HFFc6 (cell line): ENCODE measurements around the gene TAS1R3. TPM values are rescaled to one million over a fixed set of nuclear protein-coding genes. Genes with fewer than 3 reads are reported as not detected.
"Not testable (repeated sequence)": the region's sequence is repeated elsewhere in the genome, so short reads cannot be mapped to it uniquely, and the experiment has no call there.

ENCODE experiments used
- DNase-seq: peaks from one replicate; pipeline ENCODE4 v3.0.0-alpha.2; 2018
- H3K27ac Mint-ChIP-seq: 2 replicates; pipeline ENCODE4 v1.8.0; 2020; ENCODE audit warnings: mild to moderate bottlenecking, mixed read lengths
- H3K27me3 Mint-ChIP-seq: 2 replicates; pipeline ENCODE4 v1.8.0; 2021; ENCODE audit warnings: mild to moderate bottlenecking, moderate library complexity, mixed read lengths; ENCODE audit not compliant: insufficient read depth
- H3K36me3 Mint-ChIP-seq: 2 replicates; pipeline ENCODE4 v1.8.0; 2021; ENCODE audit warnings: low read depth, mixed read lengths
- H3K4me1 Mint-ChIP-seq: 2 replicates; pipeline ENCODE4 v1.8.0; 2020; ENCODE audit warnings: low read depth, mixed read lengths
- H3K4me3 Mint-ChIP-seq: 2 replicates; pipeline ENCODE4 v1.8.0; 2020; ENCODE audit warnings: mild to moderate bottlenecking, moderate library complexity, mixed read lengths
- H3K9me3 Mint-ChIP-seq: 2 replicates; pipeline ENCODE4 v1.8.0; 2020; ENCODE audit warnings: mild to moderate bottlenecking, mixed read lengths
- total RNA-seq, 6 experiments: library from RNA; stranded (reverse); fragmentation: NEBNext Ultra II Directional; extraction: Animal tissue kit (Norgen Biotek cat#: 25700); gene quantifications; 2 replicates in 1 of 6; 3 replicates in 5 of 6; pipeline ENCODE4 v1.2.3, GENCODE V29; 2021
- TF ChIP-seq, protein P1 (sequence below): fragments of 200-600 bp; sonication (generic); IDR thresholded peaks from 2 replicates; pipeline ENCODE4 v1.5.0; 2021; ENCODE audit warnings: antibody characterized with exemption, mild to moderate bottlenecking

TAS1R3 gene
- total RNA-seq, 6 experiments from 2014 or later = 0.07 to 0.20 (median 0.13) TPM

DNA sequence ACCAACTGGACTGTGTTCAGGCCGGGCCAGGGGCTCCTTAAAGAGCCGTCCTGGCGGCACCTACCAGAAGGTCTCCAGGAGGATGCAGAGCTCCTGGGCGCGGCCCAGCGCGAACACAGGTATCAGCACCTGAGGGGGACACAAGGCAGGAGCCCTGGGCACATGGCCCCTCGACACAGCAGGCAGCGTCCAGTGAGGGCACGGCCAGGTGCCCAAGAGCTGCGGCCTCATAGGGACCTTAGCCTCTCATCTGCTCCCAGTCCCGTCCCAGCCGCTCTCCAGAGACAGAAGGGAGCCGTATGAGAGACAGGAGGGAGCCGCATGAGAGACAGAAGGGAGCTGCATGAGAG is 16.9 kb upstream of the TAS1R3 start:
- H3K27me3 Mint-ChIP-seq = peaks cover 6% of the 10 kb centered on the region
- TF ChIP-seq, protein P1, sequence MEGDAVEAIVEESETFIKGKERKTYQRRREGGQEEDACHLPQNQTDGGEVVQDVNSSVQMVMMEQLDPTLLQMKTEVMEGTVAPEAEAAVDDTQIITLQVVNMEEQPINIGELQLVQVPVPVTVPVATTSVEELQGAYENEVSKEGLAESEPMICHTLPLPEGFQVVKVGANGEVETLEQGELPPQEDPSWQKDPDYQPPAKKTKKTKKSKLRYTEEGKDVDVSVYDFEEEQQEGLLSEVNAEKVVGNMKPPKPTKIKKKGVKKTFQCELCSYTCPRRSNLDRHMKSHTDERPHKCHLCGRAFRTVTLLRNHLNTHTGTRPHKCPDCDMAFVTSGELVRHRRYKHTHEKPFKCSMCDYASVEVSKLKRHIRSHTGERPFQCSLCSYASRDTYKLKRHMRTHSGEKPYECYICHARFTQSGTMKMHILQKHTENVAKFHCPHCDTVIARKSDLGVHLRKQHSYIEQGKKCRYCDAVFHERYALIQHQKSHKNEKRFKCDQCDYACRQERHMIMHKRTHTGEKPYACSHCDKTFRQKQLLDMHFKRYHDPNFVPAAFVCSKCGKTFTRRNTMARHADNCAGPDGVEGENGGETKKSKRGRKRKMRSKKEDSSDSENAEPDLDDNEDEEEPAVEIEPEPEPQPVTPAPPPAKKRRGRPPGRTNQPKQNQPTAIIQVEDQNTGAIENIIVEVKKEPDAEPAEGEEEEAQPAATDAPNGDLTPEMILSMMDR = no peak
- DNase-seq = no peak
- no peak overlapping the region for H3K4me3 Mint-ChIP-seq
- peaks cover 21% of the 10 kb centered on the region for H3K4me1 Mint-ChIP-seq
- H3K27ac Mint-ChIP-seq = no peak overlapping the region
- no peaks in the 10 kb centered on the region for H3K9me3 Mint-ChIP-seq
- peaks cover 5% of the 10 kb centered on the region; the same call in 1 of the 2 replicates for H3K36me3 Mint-ChIP-seq

DNA sequence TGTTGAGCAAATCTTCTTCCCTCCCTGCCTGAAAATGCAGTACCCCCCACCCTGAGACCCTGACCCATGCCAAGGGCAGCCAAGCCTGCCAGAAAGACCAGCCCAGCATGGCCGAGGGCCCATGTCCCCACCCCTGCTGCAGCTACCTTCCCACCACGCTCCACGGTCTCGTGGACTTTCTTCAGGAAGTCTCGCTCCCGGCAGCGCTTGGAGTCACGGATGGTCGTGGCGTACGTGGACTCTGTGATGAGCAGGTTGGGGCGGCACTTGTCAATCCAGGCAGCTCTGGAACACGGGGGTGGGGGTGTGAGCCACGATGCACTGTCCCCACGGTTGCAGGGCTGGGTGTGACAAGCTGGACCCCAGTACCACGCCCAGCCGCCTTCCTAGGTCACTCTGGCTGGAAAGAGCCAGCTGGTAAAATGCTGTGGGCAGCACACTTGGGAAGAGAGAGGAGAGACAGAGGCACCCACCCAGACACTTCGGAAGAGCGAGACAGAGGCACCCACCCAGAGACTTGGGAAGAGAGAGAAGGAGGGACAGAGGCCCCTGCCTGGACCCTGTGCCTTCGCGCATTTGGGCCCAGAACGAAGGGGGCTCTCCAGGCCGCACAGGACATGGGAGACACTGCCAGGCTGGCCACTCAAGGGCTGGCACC is 16.3 kb upstream of the TAS1R3 start:
- no peak for DNase-seq
- Mint-ChIP-seq H3K9me3 (no peaks in the 10 kb centered on the region), H3K4me3 (no peak overlapping the region), H3K36me3 (peaks cover 5% of the 10 kb centered on the region; the same call in 1 of the 2 replicates), H3K4me1 (peaks cover 25% of the 10 kb centered on the region), H3K27me3 (peaks cover 10% of the 10 kb centered on the region), H3K27ac (no peak overlapping the region)
- TF ChIP-seq, protein P1 = no peak

- H3K27ac Mint-ChIP-seq = no peak overlapping the region; the same call in 1 of the 2 replicates
- H3K9me3 Mint-ChIP-seq = no peaks in the 10 kb centered on the region
- TF ChIP-seq, protein P1 = no peak
- peaks cover 25% of the 10 kb centered on the region for H3K4me1 Mint-ChIP-seq
- H3K4me3 Mint-ChIP-seq = no peak overlapping the region
- peaks cover 15% of the 10 kb centered on the region for H3K27me3 Mint-ChIP-seq
- H3K36me3 Mint-ChIP-seq = peaks cover 5% of the 10 kb centered on the region; the same call in 1 of the 2 replicates
- no peak for DNase-seq
These were observed 15.6 kb upstream of the TAS1R3 start for GRCh38 chr1:1315435-1315954.

DNA sequence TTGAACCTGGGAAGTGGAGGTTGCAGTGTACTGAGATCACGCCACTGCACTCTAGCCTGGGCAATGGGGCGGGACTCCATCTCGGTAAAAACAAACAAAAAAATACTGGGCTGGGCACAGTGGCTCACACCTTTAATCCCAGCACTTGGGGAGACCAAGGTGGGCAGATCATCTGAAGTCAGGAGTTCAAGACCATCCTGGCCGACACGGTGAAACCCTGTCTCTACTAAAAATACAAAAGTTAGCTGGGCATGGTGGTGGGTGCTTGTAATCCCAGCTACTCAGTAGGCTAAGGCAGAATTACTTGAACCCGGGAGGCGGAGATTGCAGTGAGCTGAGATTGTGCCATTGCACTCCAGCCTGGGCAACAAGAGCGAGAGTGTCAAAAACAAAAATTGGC is 14.9 kb upstream of the TAS1R3 start:
- peak overlapping the region; percentile 42; the same call in 1 of the 2 replicates for H3K27ac Mint-ChIP-seq
- H3K36me3 Mint-ChIP-seq, H3K9me3 Mint-ChIP-seq, H3K4me3 Mint-ChIP-seq, DNase-seq: not testable (repeated sequence)
- H3K4me1 Mint-ChIP-seq = peaks cover 25% of the 10 kb centered on the region
- H3K27me3 Mint-ChIP-seq = peaks cover 15% of the 10 kb centered on the region

DNA sequence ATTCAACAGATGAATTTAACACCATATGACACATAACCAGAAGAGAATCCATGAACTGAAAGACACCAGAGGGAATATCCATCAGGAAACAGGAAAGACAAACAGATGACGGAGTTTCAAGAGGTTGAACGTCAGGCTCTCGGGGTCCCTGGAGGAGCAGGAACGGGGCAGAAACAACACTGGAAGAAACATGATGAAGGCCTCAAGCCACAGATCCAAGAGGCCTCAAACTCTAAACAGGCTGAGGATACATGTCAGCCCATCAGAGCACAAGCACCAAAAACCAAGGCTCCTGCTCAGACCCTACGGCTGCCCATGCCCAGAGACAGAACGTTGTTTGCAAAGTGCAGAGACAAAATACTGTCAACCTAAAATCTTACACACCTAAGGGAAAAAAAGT is 13.7 kb upstream of the TAS1R3 start:
- H3K36me3 Mint-ChIP-seq = peaks cover 5% of the 10 kb centered on the region; the same call in 1 of the 2 replicates
- TF ChIP-seq, protein P1 = no peak
- H3K4me1 Mint-ChIP-seq = peaks cover 31% of the 10 kb centered on the region
- H3K4me3 Mint-ChIP-seq = peak overlapping the region; percentile 23; the same call in 1 of the 2 replicates
- DNase-seq = no peak
- no peaks in the 10 kb centered on the region for H3K9me3 Mint-ChIP-seq
- H3K27ac Mint-ChIP-seq = peak overlapping the region; percentile 78
- H3K27me3 Mint-ChIP-seq = peaks cover 15% of the 10 kb centered on the region

GRCh38 chr1:1318131-1318652 is 12.9 kb upstream of the TAS1R3 start:
- peaks cover 5% of the 10 kb centered on the region; the same call in 1 of the 2 replicates for H3K36me3 Mint-ChIP-seq
- TF ChIP-seq, protein P1 = no peak
- H3K27ac Mint-ChIP-seq = peak overlapping the region; percentile 91

More at GRCh38 chr1:1318131-1318652, 12.9 kb upstream of the TAS1R3 start:
- peak; percentile 95 for DNase-seq
- Mint-ChIP-seq H3K27me3 (peaks cover 13% of the 10 kb centered on the region), H3K4me3 (peak overlapping the region; percentile 9; the same call in 1 of the 2 replicates), H3K9me3 (no peaks in the 10 kb centered on the region), H3K4me1 (peaks cover 38% of the 10 kb centered on the region)
